ENCODE measurements around the gene UBFD1. TPM values are rescaled to one million over a fixed set of nuclear protein-coding genes. Genes with fewer than 3 reads are reported as not detected.

UBFD1 gene
- total and polyA plus RNA-seq, 2 of the 8 experiments (the other 6 are each of a cell fraction or from before 2014, with no cell fraction given) = 66.3 to 106 TPM

GRCh38 chr16:23510164-23510914 is 47.2 kb upstream of the UBFD1 start, which contains the start of gene GGA2 (continued):
- no peak for TF ChIP-seq JUND (IDR thresholded peaks at IDR 0.05; ENCODE audit: low read length)
- TF ChIP-seq EP300 (IDR thresholded peaks at IDR 0.05; ENCODE audit: borderline replicate concordance in 1 of 2, low read depth in 2 of 2, low read length in 2 of 2) = no peak
- no peak for TF ChIP-seq RBBP5 (IDR thresholded peaks at IDR 0.05; ENCODE audit: borderline replicate concordance, low read depth, low read length)
- TF ChIP-seq KDM1A (IDR thresholded peaks at IDR 0.05; ENCODE audit: borderline replicate concordance, low read length) = no peak
- no peak for TF ChIP-seq HDAC6 (IDR thresholded peaks at IDR 0.05; ENCODE audit: low read depth, low read length)
- peak; percentile 85 for TF ChIP-seq SP4 (IDR thresholded peaks at IDR 0.05; ENCODE audit: low read length)
- TF ChIP-seq BRCA1 (IDR thresholded peaks at IDR 0.05; ENCODE audit: low read depth, low read length) = no peak
- no peak for TF ChIP-seq TCF12 (IDR thresholded peaks at IDR 0.05; ENCODE audit: low read depth, low read length)
- no peak for TF ChIP-seq TEAD4 (IDR thresholded peaks at IDR 0.05; ENCODE audit: low read depth, low read length)
- TF ChIP-seq KDM4A (IDR thresholded peaks at IDR 0.05; ENCODE audit: low read depth, low read length, severe bottlenecking) = peak; percentile 65
- peak; percentile 96 to 99 for TF ChIP-seq POLR2A (IDR thresholded peaks at IDR 0.05; ENCODE audit: control extremely low read depth in 1 of 2, low read depth in 2 of 2, low read length in 2 of 2)
- TF ChIP-seq ATF3 (IDR thresholded peaks at IDR 0.05; ENCODE audit: insufficient read depth, low read depth, low read length) = peak; percentile 72
- no peak for TF ChIP-seq EGR1 (IDR thresholded peaks at IDR 0.05; ENCODE audit: borderline replicate concordance, low read depth, low read length)
- TF ChIP-seq MAFK (IDR thresholded peaks at IDR 0.05; ENCODE audit: low read depth, low read length) = no peak
- no peak for TF ChIP-seq CHD1 (IDR thresholded peaks at IDR 0.05; ENCODE audit: low read depth, low read length)
- peak; percentile 91 for TF ChIP-seq TAF1 (IDR thresholded peaks at IDR 0.05; ENCODE audit: low read depth, low read length)
- TF ChIP-seq RNF2 (IDR thresholded peaks at IDR 0.05; ENCODE audit: borderline replicate concordance, low read depth, low read length, missing control alignments, poor library complexity, severe bottlenecking) = no peak
- TF ChIP-seq USF2 (IDR thresholded peaks at IDR 0.05; ENCODE audit: low read length) = peak; percentile 94
- peak; percentile 60 to 84; a peak in 2 of 4 replicates for TF ChIP-seq SIN3A (conservative IDR thresholded peaks at IDR 0.05 in 1 of 2, IDR thresholded peaks at IDR 0.05 in 1 of 2; ENCODE audit: low read depth in 1 of 2, low read length in 2 of 2)
- no peak for TF ChIP-seq SUZ12 (IDR thresholded peaks at IDR 0.05; ENCODE audit: low read length)
- TF ChIP-seq RFX5 (IDR thresholded peaks at IDR 0.05; ENCODE audit: borderline replicate concordance, low read depth, low read length) = no peak
- no peak for TF ChIP-seq JUN (IDR thresholded peaks at IDR 0.05; ENCODE audit: low read depth, low read length)
- no peak for TF ChIP-seq SAP30 (IDR thresholded peaks at IDR 0.05; ENCODE audit: insufficient read depth, insufficient replicate concordance, low read length)

All from H1 (cell line).